ENCODE data around the gene KRT75.

DNA sequence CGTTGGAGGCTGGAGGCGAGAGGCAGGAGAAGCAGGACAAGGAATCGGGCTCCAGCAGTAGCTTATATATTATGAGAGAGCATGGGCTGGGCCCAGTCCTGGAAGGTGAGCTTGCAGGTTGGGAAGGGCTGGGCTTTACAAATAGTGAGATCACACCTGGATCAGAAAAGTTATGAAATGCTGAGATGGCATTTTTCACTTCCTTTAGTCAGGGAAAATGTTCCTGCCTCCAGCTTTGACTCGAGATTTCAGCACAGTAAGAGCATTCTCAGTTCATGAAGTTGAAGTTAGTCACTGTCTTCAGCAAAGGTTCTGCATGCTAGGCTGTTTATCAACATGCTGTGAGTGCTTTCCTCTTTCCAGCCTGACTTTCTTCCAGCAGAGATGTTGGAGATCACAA is 39.6 kb upstream of the KRT75 start, which contains the start of gene KRT6C:
- TF ChIP-seq POLR2AphosphoS5 (IDR thresholded peaks at IDR 0.05; ENCODE audit: low read depth, low read length) (no peak), POLR2A (IDR thresholded peaks at IDR 0.05; ENCODE audit: low read depth, low read length) (no peak), TAF1 (IDR thresholded peaks at IDR 0.05; ENCODE audit: low read depth, low read length) (no peak), PAX5 (IDR thresholded peaks at IDR 0.05; ENCODE audit: insufficient read depth, low read length, severe bottlenecking) (no peak), POU2F2 (IDR thresholded peaks at IDR 0.05; ENCODE audit: low read depth, low read length) (no peak), SPI1 (IDR thresholded peaks at IDR 0.05; ENCODE audit: low read depth, low read length) (no peak)

All from GM12891 (cell line).